Measurements from ENCODE around the gene FBLN5.

DNA sequence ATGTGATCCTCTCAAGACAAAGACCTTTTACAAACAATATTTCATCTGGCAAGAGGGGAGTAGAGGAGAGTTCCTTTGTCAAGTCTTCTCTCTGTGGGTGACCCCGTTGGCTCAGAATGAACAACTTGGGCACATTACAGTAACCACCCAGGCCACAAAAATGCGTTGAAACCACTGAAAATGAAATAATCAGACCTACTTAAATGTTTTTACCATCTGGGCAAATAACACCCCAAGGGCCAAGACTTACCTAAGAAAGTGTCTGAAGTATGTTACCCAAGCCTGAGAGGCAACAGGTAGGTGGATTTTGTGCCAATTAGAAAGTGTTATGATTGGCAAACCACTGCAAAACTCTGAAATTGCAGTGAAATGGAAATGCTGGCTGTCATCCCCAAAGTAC, 81.4 kb downstream of the FBLN5 start:
- TF ChIP-seq, protein P1, sequence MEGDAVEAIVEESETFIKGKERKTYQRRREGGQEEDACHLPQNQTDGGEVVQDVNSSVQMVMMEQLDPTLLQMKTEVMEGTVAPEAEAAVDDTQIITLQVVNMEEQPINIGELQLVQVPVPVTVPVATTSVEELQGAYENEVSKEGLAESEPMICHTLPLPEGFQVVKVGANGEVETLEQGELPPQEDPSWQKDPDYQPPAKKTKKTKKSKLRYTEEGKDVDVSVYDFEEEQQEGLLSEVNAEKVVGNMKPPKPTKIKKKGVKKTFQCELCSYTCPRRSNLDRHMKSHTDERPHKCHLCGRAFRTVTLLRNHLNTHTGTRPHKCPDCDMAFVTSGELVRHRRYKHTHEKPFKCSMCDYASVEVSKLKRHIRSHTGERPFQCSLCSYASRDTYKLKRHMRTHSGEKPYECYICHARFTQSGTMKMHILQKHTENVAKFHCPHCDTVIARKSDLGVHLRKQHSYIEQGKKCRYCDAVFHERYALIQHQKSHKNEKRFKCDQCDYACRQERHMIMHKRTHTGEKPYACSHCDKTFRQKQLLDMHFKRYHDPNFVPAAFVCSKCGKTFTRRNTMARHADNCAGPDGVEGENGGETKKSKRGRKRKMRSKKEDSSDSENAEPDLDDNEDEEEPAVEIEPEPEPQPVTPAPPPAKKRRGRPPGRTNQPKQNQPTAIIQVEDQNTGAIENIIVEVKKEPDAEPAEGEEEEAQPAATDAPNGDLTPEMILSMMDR (IDR thresholded peaks at IDR 0.05; ENCODE audit: low read length): no peak
- no peak for TF ChIP-seq EZH2 (optimal IDR thresholded peaks at IDR 0.05; ENCODE audit: low read depth, low read length)
- no peak for TF ChIP-seq EZH2phosphoT487 (IDR thresholded peaks at IDR 0.05; ENCODE audit: low read length)

Data from MM.1S (cell line).